ENCODE measurements around the gene EAF2. TPM values are rescaled to one million over a fixed set of nuclear protein-coding genes. Genes with fewer than 3 reads are reported as not detected.

EAF2 gene
- total and polyA plus RNA-seq, 2 of the 13 experiments (the other 11 are each of a cell fraction or from before 2014, with no cell fraction given): 4.0 to 14.6 TPM

- TF ChIP-seq GATAD1 (CRISPR knock-in tag; IDR thresholded peaks at IDR 0.05) (no peak), FUBP1 (CRISPR knock-in tag; IDR thresholded peaks at IDR 0.05; ENCODE audit: borderline replicate concordance) (no peak), PLRG1 (conservative IDR thresholded peaks at IDR 0.05) (no peak)
Measured at GRCh38 chr3:121870717-121871116, 35.7 kb downstream of the EAF2 start (continued).

- H4K20me1 ChIP-seq (ENCODE audit: insufficient read depth, low read length): no peaks in the 10 kb centered on the region
- H3K27me3 ChIP-seq (ENCODE audit: control insufficient read depth in 1 of 2, insufficient read depth in 2 of 2, low read length in 2 of 2): no peaks in the 10 kb centered on the region
- DNase-seq (ENCODE audit: low spot score): no peak
- no peaks in the 10 kb centered on the region for H3K9me3 ChIP-seq (ENCODE audit: low read length)
- ATAC-seq: no peak
- ChIA-PET POLR2A (no interaction called here), CTCF (ENCODE audit: low intra/inter-chr PET ratio, low total read pairs) (no interaction called here)
- intact Hi-C loops (cut with micrococcal nuclease; ENCODE audit: unreplicated experiment) (no loop called here), in situ Hi-C loops (cut with HindIII; ENCODE audit: extremely low pct_ligation_motif_present, low pct_unique_long_range_greater_than_20kb) (no loop called here)
- TF ChIP-seq ZNF263 (CRISPR knock-in tag; IDR thresholded peaks at IDR 0.05): no peak
- TF ChIP-seq SIN3B (IDR thresholded peaks at IDR 0.05; ENCODE audit: low read length): no peak
- TF ChIP-seq ATRX (CRISPR knock-in tag; IDR thresholded peaks at IDR 0.05; ENCODE audit: borderline replicate concordance): no peak
- TF ChIP-seq, protein P1, sequence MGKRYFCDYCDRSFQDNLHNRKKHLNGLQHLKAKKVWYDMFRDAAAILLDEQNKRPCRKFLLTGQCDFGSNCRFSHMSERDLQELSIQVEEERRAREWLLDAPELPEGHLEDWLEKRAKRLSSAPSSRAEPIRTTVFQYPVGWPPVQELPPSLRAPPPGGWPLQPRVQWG (CRISPR knock-in tag; IDR thresholded peaks at IDR 0.05; ENCODE audit: borderline replicate concordance, low read depth): no peak
- TF ChIP-seq, protein P2, sequence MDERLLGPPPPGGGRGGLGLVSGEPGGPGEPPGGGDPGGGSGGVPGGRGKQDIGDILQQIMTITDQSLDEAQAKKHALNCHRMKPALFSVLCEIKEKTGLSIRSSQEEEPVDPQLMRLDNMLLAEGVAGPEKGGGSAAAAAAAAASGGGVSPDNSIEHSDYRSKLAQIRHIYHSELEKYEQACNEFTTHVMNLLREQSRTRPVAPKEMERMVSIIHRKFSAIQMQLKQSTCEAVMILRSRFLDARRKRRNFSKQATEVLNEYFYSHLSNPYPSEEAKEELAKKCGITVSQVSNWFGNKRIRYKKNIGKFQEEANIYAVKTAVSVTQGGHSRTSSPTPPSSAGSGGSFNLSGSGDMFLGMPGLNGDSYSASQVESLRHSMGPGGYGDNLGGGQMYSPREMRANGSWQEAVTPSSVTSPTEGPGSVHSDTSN (CRISPR knock-in tag; IDR thresholded peaks at IDR 0.05): no peak
- no peak for TF ChIP-seq ZUFSP (CRISPR knock-in tag; IDR thresholded peaks at IDR 0.05; ENCODE audit: borderline replicate concordance)
- TF ChIP-seq, protein P3, sequence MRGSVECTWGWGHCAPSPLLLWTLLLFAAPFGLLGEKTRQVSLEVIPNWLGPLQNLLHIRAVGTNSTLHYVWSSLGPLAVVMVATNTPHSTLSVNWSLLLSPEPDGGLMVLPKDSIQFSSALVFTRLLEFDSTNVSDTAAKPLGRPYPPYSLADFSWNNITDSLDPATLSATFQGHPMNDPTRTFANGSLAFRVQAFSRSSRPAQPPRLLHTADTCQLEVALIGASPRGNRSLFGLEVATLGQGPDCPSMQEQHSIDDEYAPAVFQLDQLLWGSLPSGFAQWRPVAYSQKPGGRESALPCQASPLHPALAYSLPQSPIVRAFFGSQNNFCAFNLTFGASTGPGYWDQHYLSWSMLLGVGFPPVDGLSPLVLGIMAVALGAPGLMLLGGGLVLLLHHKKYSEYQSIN (CRISPR knock-in tag; IDR thresholded peaks at IDR 0.05; ENCODE audit: borderline replicate concordance): no peak
- TF ChIP-seq ZNF644 (CRISPR knock-in tag; IDR thresholded peaks at IDR 0.05; ENCODE audit: low read depth): no peak
- TF ChIP-seq YY1 (IDR thresholded peaks at IDR 0.05; ENCODE audit: insufficient read depth, insufficient replicate concordance, low read depth, low read length): no peak
- no peak for TF ChIP-seq TFE3 (CRISPR knock-in tag; IDR thresholded peaks at IDR 0.05)
- H3K9ac ChIP-seq (ENCODE audit: insufficient read depth, low read depth, low read length): no peak overlapping the region
- no peak overlapping the region for H2AFZ ChIP-seq (ENCODE audit: low read length)
- H3K27ac ChIP-seq (ENCODE audit: extremely low read length, insufficient read depth, low read length): no peak overlapping the region
- no peaks in the 10 kb centered on the region for H3K36me3 ChIP-seq (replicated peaks in 1 of 2; ENCODE audit: control insufficient read depth in 1 of 2, insufficient read depth in 2 of 2, low read length in 2 of 2)
- BruUV-seq (replicated peaks): no TSS peak
- H3K79me2 ChIP-seq (ENCODE audit: insufficient read depth, low read length): no peaks in the 10 kb centered on the region
- FAIRE-seq: no peak
- WGBS (ENCODE audit: low lambda C conversion rate): 98% methylated on average over 1 of the region's 1 CpG
- no peak overlapping the region for H3K4me2 ChIP-seq (ENCODE audit: low read depth, low read length)
- no peak overlapping the region for H3K4me3 ChIP-seq (replicated peaks in 1 of 3; ENCODE audit: insufficient read depth in 1 of 3, low read depth in 2 of 3, low read length in 3 of 3)
- H3K4me1 ChIP-seq (ENCODE audit: insufficient read depth, low read length): no peaks in the 10 kb centered on the region
Measured at GRCh38 chr3:121871430-121871829, 36.4 kb downstream of the EAF2 start.

All from HepG2 (cell line).